ENCODE results near the gene CCNE1.

Gene CCNE1

GRCh38 chr19:29844891-29845573 is 33.2 kb downstream of the CCNE1 start:
- peak; percentile 93 to 94 for DNase-seq (ENCODE audit: low read depth in 2 of 2)

- DNase-seq (ENCODE audit: low read depth in 2 of 2) = no peak
Measured at GRCh38 chr19:29845574-29846176, 33.9 kb downstream of the CCNE1 start.

GRCh38 chr19:29849208-29849607 is 37.4 kb downstream of the CCNE1 start:
- no peak for DNase-seq (ENCODE audit: low read depth in 2 of 2)

- DNase-seq (ENCODE audit: low read depth in 2 of 2) = no peak
Measured at GRCh38 chr19:29850482-29850881, 38.7 kb downstream of the CCNE1 start.

GRCh38 chr19:29851769-29852521 is 40.2 kb downstream of the CCNE1 start:
- no peak for DNase-seq (ENCODE audit: low read depth in 2 of 2)

GRCh38 chr19:29854033-29854432 is 42.2 kb downstream of the CCNE1 start:
- no peak for DNase-seq (ENCODE audit: low read depth in 2 of 2)

GRCh38 chr19:29855087-29855486 is 43.3 kb downstream of the CCNE1 start:
- DNase-seq (ENCODE audit: low read depth in 2 of 2) = no peak

GRCh38 chr19:29855741-29856500 is 44.1 kb downstream of the CCNE1 start:
- no peak for DNase-seq (ENCODE audit: low read depth in 2 of 2)

GRCh38 chr19:29858000-29858596 is 46.3 kb downstream of the CCNE1 start:
- DNase-seq (ENCODE audit: low read depth in 2 of 2) = no peak

GRCh38 chr19:29858621-29859020 is 46.8 kb downstream of the CCNE1 start:
- no peak for DNase-seq (ENCODE audit: low read depth in 2 of 2)

- DNase-seq (ENCODE audit: low read depth in 2 of 2) = no peak
Measured at GRCh38 chr19:29860492-29860891, 48.7 kb downstream of the CCNE1 start.

GRCh38 chr19:29861574-29861973 is 49.8 kb downstream of the CCNE1 start:
- DNase-seq (ENCODE audit: low read depth in 2 of 2) = no peak

GRCh38 chr19:29866011-29866410 is 54.2 kb downstream of the CCNE1 start:
- DNase-seq (ENCODE audit: low read depth in 2 of 2) = no peak

- DNase-seq (ENCODE audit: low read depth in 2 of 2) = no peak
Measured at GRCh38 chr19:29867984-29868383, 56.2 kb downstream of the CCNE1 start.

GRCh38 chr19:29871143-29871542 is 59.4 kb downstream of the CCNE1 start:
- no peak for DNase-seq (ENCODE audit: low read depth in 2 of 2)

- DNase-seq (ENCODE audit: low read depth in 2 of 2) = no peak
Measured at GRCh38 chr19:29872224-29872731, 60.5 kb downstream of the CCNE1 start.

GRCh38 chr19:29873024-29873800 is 61.4 kb downstream of the CCNE1 start:
- DNase-seq (ENCODE audit: low read depth in 2 of 2) = peak; percentile 25 to 42

Measured in activated CD8-positive, alpha-beta memory T cell treated with anti-CD3 and anti-CD28 coated beads for 4 hours (primary cell).